C4-2B (cell line): Measurements from ENCODE around the gene MITF.

ENCODE experiments used
- CTCF ChIP-seq: fragments of 450-650 bp; conservative IDR thresholded peaks from 2 replicates; pipeline ENCODE4 v1.5.1; 2017; ENCODE audit warnings: mild to moderate bottlenecking
- ZFX ChIP-seq: fragments of 450-650 bp; IDR thresholded peaks from 2 replicates; pipeline ENCODE4 v1.6.1; 2017

GRCh38 chr3:69751074-69751476 is 11.8 kb downstream of the MITF start:
- TF ChIP-seq CTCF (no peak), ZFX (no peak)
